HG03196 (cell line): ENCODE measurements around the gene THOC1.

ENCODE experiments used
- ATAC-seq: cut with Tn5 transposase; IDR thresholded peaks from one replicate; pipeline ENCODE4 v1.9.1; 2021; ENCODE audit not compliant: unreplicated experiment

THOC1 gene

DNA sequence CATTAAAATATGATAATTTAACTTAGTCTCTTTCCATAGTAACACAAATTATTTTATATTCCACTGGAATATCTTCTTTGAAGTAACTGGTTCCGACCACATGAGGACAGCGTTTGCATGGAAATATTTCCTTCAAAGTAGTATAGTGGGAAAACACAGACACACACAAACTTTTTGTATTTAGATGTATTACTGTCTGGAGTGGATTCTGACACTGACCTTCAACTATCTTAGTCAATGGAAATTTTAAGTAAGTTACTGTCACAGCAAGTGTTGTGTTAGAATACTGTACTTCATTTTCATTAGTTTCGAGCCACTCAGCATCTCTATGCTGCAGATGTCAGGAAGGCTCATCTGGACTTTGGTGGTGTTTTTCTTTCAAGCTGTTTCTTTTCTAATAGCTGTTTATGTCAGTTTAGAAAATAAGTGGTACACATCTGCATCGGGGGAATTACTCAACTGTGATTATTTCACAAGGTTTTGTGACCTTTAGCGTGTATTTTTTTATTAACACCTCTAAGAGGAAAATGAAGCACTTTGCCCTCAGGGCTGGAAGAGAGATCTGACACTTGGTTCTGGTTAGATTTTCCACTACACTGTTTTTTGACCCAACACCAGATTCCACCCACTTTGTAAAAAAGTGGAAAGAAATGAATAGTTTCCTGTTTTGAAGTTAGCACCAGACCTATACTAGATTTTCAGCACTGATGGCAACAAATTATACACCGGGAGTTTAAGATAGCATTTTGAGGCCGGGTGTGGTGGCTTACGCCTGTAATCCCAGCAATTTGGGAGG, 18.9 kb upstream of the THOC1 start:
- no peak for ATAC-seq

DNA sequence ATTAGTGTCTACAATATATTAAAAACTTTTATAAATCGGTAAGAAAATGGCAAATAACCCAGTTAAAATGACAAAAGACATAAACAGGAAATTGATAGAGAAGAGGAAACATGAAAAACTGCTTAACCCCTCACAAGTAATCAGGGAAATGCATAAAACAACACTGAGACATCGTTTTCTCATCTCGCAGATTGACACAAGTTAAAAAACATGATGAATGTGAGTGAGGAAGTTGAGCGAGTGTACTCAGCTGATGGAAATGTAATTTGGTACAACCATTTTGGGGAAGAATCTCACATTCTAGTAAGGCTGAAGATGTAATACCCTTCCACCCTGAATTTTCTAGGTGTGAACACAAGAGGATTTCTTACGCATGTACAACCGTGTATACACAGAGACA, 18.0 kb upstream of the THOC1 start:
- no peak for ATAC-seq

DNA sequence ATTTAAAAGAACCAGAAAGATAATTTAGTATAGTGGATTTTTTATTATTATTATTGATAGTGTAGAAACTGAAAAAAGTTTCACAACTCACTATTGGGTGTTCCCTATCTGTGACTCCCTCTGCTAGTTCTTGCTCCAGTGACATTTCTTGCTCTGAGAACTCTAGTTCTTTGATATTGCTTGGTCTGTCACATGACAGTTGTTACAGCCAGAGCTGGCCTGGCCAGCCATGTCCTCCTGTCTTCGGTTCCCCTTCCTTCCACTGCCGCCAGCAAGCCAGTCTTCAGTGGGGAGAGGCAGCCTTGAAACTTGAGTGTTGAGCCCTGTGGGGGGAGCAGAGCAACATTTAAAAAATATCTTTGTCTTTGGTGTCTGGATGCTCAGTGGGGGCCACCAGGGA, 7.6 kb upstream of the THOC1 start:
- ATAC-seq = no peak

DNA sequence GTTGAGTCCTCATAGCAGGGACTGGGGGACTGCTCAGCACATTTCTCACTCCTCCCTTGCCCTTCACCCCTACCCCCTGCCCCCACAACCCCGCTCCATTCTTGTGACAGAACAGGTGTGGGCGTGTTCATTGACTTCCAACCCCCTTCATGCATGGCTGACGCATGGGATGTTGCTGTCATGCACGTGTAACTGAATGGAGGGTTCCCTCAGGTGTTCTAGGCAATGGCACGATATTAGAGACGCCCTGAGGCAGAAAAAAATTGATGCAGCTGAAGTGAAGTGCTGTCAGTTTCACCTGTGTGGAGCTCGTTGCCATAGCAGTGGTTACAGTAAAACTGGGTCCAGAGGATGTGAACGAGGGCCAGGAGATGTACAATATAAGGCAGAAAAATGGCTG, 6.5 kb upstream of the THOC1 start:
- no peak for ATAC-seq

DNA sequence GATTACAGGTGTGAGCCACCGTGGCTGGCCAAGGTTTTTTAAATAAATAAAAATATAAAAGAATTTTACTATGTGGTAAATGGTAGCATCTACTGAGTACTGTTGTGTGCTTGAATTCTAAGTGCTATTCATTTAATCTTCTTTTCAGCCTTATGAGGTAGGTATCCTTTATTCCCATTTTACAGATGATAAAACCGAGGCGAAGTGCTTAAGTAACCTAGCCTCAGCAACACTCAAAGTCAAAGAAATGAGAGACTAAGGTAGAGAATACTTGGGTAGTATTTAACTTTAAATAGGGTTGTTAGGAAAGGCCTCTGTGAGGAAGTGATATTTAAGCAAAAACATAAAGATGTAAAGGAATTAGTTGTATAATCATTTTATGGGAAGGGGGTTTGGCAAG, 5.7 kb upstream of the THOC1 start:
- no peak for ATAC-seq

DNA sequence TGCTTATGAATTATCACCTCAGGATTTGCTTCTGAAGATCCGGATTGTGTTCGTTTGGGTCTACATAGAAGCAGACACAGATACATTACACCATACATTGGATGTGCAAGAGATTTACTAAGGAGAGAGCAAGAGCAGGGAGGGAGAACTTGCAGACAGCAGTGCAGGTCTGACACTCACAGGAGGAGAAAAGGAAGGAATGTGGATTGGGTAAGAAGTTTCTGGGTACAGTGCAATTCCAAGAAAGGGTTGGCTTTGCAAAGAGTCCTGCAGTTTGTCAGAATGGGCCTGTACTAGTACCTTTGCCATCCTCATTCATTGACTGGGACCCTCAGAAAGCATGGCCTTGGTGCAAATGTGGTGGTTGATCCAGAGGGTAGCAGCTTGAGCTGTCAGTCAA, 4.8 kb upstream of the THOC1 start:
- ATAC-seq = no peak

DNA sequence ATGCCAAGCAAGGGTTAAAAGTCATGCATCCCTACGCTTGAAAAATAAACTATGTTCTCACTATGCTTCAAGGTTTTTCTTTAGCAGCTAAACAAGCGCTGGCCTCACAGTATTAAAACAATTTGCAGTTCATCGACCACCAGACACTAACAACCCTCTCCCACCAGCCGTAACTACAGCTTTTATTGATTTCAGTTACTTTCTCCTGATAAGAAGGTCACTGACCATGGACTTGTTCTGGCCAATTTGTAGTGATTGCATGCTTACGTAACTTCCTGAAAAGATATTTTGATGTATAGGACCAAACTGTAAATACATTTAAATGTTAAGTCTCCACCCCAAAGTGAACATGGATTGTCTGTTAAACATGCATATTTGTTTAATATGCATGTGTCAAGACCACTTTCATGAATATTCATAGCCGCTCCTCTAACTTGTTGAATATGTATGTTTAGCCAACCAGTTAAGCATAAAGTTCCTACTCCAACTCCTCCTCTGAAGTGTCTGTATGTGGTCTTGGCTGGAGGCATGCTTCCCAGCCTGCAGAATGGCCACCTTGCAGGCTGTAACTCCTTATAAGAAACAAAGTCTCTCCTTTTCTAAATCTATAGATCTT, 1.7 kb upstream of the THOC1 start:
- ATAC-seq = no peak

DNA sequence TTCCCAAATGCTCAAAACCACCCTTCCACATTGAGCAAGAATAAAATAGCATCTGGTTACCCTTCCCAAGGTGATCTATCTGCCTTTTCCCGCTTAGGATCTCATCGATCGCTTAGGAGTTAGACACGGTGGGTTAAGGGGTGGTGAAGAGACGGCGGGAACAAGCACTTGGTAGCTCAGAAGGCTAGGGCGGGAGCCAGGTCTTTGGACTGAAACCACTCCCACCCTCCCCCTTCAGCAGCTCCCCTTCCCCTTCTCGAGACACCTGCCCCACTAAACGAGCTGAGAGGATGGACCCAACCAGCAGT, 513 bp downstream of the THOC1 start:
- no peak for ATAC-seq

DNA sequence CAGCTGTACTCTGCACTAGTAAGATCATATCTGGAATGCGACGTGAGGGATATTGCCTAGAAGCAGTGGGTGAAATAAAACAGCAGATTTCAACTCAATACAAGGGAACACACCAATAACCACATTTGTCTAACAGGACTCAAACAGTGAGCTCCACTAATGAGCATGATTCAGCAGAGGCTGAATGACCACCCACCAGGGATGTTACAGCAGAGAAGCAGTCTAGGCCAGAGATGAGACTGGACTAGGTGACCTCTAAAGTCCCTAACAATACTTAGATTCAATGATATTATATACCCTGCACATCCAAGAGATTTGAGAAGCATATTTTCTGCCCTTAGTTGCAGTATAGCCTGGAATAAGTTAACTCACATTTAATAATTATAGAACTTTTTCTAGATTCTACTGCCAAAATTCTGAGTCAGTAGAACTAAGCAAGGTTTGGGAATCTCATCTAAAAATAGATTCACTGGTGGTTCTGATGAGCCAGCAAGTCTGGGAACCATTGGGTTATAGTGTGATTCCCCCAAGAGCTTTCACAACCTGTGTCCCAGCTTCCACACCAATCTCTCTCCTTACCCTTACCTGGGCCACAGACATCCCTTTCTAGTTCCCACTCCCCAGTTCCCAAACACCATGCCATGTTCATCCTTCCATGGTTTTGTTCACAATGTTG, 6.3 kb downstream of the THOC1 start:
- ATAC-seq = no peak

DNA sequence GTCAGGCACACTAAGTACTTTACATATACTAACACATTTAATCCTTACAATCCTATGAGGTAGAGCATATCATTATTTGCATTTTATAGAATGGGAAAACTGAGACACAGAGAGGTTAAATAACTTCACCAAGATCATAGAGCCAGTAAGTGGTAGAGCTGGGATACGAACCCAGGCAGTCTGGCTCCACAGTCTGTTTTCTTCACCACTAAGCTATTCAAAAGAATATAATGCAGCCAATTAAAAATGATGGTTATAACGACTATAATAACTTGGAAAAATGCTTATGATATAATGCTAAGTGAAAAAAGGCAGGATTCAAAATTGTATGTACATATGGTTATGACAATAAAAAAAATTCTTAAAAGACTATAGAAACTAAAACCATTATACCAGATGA, 7.3 kb downstream of the THOC1 start:
- ATAC-seq = no peak

DNA sequence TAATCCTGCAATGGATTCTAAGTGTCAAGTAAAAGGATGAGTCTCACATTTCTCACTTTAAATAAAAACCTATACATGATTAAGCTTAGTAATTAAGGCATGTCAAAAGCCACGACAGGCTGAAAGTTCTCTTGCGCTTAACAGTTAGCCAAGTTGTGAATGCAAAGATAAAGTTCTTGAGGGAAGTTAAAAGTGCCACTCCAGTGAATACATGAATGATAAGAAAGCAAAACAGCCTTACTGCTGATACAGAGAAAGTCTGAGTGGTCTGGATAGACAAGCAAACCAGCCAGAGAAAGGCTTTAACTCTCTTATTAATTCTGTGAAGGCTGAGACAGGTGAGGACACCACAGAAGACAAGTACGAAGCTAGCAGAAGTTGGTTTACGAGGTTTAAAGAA, 12.7 kb downstream of the THOC1 start:
- ATAC-seq = no peak

DNA sequence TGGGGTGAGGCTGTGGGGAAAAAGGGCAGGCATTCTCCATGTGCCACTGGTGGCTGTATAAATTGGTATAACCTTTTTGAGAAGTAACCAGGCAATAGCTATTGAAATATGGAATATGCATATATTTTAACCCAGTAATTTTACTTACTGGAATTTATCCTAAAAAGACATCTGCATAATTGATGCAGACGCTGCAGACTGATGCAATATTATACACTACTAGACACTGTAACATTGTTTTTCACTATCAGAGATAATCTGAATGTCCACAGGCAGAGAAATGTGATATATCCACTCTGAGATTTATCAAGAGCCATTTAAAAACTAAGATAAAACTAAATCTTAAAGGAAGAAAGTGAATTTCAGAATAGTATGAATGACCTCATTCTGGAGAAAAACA, 14.7 kb downstream of the THOC1 start:
- ATAC-seq = no peak

DNA sequence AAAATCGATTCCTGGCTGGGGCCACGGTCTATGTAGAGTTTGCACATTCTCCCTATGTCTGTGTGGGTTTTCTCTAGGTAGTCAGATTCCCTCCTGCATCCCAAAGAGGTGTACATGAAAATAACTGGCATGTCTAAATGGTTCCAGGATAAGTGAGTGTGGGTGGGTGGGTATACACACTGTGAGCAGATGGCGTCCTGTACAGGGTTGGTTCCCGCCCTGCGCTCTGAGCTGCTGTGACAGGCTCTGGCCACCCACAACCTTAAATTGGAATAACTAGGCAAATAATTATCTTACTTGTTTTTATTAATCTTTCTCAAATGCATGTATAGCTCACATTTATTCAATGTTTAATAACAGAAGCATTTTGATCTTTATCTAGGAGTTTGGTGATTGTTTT, 16.3 kb downstream of the THOC1 start:
- no peak for ATAC-seq

DNA sequence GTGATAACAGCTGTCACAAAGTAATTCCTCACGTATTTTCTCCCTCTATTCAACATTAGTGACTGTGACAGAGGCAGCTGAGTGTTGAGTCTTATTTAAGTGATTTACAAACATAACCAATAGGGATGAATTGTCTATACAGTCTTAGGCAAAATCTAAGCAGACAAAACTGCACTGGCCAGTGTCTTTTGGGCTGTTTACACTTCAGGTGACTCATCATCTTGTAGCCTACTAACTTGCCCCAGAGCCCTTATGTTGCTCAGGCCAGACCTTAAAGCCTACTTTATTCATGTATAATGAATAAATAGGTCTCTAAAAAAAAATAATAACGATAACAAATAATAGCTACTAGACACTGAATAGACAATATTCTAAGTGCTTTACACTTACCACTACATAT, 17.2 kb downstream of the THOC1 start:
- no peak for ATAC-seq

DNA sequence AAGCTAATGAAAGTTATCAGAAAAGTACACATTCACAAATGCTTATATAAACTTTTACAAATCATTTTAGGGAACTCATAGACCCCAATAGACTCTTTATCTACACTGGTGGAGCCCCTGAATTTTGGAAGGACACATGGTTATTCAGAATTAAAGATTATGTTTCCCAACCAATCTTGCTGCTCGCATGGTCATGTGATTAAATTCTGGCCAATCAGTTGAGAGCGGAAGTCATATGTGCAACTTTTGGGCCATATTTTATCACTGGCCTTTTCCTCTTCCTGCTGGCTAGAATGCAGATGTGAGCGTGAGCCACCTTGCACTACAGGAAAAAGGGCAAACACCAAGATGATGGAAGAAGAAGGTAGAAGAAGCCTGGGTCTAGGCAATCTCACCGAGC, 19.8 kb downstream of the THOC1 start:
- ATAC-seq = no peak

DNA sequence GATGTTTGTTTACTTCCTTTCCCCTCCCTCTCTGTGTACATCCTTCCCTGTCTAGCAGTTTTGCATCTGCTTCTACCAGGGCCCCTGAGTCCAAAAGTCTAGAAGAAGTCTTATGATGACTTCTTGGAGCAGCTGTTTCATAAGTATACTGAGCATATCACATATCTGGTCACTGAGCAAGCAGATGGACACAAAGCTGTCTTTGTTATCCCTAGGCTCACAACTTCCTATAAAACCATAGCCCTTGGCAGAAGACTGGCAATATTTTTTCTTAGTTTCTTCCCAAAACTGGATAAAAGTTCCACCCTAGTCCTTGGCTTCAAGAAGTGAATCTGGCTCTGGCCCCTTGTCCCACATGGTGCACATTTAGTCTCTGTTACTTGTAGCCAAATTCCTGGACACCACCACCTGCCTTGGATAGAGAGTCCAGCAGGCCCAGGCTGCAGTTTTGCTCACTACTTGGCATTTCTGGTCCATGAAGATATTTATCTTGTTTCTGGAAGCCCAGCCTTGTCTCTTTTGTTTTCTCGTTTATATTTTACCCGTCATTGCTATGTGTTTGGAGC, 22.5 kb downstream of the THOC1 start:
- no peak for ATAC-seq

DNA sequence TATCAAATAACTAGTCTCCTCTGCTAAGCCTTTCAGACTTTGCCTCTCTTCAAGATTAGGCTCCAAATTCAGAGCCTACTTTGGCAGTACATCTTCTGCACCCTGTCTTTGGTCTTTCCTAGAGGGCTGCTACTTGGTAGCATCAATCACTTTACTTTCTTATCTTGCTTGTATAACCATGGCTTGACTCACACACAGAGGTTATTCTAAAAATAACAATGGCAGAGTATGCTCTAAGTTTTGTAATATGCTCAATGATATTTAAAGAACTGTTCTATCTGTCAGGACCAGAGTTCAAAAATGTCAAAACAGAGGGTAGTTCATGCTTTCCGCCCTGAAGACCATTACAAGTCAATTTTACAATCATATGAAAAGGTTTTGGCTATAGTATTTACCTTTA, 27.7 kb downstream of the THOC1 start:
- ATAC-seq = no peak

DNA sequence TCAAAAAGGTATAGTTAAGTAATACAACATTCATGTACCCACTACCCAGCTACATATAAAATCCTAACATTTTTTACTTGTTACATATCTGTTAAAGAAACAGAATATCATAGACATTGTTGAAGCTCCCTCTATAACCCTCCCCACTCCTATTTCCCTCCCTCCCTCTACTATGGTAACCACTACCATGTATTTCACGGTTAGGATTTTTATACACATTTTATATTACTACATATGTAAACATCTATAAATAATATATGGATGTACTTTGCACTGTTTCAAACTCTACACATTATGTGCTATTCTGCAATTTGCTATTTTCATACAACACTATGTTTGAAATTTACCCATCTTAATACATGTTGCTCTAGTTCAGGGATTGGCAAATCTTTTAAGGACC, 36.3 kb downstream of the THOC1 start:
- ATAC-seq = no peak

DNA sequence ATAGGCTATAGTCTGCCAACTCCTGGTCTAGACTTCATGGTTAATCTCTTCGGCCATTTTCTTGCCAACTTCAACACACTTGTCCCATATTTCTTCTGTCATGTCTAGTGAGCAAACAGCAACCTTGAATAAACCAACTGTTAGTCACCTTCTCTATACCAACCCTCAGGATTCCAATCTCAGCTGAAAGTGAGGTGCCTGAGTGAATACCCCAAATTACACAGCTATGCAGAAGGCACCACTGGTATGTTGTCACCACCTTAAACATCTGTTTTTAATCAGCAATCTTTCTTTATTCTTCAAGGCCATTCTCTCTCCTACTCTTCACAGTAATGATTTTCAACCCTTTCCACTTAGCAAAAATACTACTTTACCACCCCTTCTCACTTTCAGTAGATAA, 39.3 kb downstream of the THOC1 start:
- ATAC-seq = no peak

DNA sequence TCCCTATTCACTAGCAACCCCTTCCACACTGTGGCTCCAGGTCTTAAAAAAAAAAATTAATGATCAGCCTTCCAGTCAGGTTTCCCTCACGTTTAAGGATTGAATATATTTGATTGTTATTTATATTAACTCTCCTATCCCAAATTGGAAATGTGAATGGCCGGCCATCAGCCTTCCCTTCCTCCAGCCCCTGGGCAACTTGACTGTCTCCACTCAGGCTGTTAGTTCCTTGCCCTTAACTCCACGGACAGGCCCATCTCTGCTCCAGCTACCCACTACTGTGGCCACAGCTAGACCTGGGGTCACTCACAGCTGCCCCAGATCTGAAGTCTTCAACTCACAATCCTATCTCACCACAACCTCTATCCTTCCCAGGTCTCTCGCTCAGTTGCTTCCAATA, 39.9 kb downstream of the THOC1 start:
- ATAC-seq = no peak

DNA sequence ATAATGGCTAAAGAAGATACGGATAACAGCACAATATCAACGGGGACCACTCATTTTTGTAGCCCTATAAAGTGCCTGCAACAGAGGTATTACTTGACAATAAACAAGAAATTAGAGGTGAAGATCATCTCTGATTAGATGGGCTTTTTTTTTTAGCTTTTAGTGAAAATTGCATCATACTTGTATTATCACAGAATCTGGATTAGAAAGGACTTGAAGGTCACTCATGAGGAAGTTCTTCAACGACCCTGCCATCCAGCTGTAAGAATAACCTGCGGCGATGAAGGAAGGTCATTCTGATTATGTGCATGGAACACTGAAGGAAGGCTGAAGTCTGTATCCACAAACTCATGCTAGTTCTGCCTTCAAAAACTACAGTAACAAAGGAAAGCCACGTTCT, 40.5 kb downstream of the THOC1 start:
- no peak for ATAC-seq

DNA sequence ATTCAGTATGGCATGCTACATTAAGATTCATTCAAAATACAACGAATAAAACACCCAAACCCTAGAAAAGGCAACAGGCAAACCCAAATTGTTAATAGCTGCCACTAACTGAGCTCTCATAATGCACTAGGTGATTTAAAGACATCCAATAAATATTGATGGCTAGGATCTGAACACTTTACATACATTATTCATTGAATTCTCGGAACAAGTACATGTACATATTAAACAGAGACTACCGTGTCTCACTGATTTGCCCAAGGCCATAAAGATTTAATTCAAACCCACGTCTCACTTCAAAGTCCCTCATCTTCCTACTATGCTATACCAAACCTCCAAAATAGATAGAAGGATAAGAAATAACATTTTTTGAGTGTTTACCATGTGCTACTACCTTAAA, 42.1 kb downstream of the THOC1 start:
- no peak for ATAC-seq
